ENCODE measurements around the gene SORCS1. TPM values are rescaled to one million over a fixed set of nuclear protein-coding genes. Genes with fewer than 3 reads are reported as not detected.

The SORCS1 gene
- total and polyA plus RNA-seq, 4 donors: 0.08 to 0.21 (median 0.09) TPM; not detected in 1

DNA sequence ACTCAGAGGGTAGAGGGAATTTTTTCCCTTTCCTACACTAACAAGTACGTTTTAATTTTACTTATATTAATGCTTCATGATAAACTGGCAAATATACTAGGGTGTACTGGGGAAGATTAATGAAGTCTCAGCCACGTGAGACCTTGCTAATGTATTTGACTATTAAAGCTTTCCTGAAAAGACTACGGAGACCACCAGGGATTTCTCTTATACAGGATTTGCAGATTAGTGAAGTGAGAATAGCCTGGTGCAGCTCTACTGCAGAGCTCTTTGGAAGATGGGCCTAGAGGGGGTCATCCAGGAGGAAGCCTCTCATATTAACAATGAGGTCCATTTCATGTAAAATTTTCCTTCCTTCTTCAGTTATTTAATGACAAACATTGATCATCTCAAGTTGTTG is 379.0 kb downstream of the SORCS1 start:
- no peak overlapping the region for H3K4me3 ChIP-seq (ENCODE audit: low read depth in 1 of 3, low read length in 3 of 3)
- no peaks in the 10 kb centered on the region for H3K27me3 ChIP-seq (ENCODE audit: control insufficient read depth in 4 of 4, insufficient read depth in 4 of 4, low read length in 3 of 4)
- no peak overlapping the region for H3K27ac ChIP-seq (ENCODE audit: low read depth in 1 of 2, low read length in 2 of 2)
- no peaks in the 10 kb centered on the region for H3K9me3 ChIP-seq (ENCODE audit: control insufficient read depth in 4 of 4, low read length in 3 of 4)
- no peak for TF ChIP-seq SP1 (IDR thresholded peaks at IDR 0.05)
- TF ChIP-seq NR2F2 (IDR thresholded peaks at IDR 0.05): no peak
- TF ChIP-seq, protein P1, sequence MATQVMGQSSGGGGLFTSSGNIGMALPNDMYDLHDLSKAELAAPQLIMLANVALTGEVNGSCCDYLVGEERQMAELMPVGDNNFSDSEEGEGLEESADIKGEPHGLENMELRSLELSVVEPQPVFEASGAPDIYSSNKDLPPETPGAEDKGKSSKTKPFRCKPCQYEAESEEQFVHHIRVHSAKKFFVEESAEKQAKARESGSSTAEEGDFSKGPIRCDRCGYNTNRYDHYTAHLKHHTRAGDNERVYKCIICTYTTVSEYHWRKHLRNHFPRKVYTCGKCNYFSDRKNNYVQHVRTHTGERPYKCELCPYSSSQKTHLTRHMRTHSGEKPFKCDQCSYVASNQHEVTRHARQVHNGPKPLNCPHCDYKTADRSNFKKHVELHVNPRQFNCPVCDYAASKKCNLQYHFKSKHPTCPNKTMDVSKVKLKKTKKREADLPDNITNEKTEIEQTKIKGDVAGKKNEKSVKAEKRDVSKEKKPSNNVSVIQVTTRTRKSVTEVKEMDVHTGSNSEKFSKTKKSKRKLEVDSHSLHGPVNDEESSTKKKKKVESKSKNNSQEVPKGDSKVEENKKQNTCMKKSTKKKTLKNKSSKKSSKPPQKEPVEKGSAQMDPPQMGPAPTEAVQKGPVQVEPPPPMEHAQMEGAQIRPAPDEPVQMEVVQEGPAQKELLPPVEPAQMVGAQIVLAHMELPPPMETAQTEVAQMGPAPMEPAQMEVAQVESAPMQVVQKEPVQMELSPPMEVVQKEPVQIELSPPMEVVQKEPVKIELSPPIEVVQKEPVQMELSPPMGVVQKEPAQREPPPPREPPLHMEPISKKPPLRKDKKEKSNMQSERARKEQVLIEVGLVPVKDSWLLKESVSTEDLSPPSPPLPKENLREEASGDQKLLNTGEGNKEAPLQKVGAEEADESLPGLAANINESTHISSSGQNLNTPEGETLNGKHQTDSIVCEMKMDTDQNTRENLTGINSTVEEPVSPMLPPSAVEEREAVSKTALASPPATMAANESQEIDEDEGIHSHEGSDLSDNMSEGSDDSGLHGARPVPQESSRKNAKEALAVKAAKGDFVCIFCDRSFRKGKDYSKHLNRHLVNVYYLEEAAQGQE (IDR thresholded peaks at IDR 0.05): no peak
- TF ChIP-seq HNF4G (IDR thresholded peaks at IDR 0.05): no peak
- no peak for TF ChIP-seq GABPA (IDR thresholded peaks at IDR 0.05 in 1 of 2, conservative IDR thresholded peaks at IDR 0.05 in 1 of 2)
- TF ChIP-seq FOXA1 (IDR thresholded peaks at IDR 0.05): no peak
- no peak overlapping the region for H3K9ac ChIP-seq (ENCODE audit: low read depth in 1 of 2, low read length in 2 of 2)
- no peaks in the 10 kb centered on the region for H3K36me3 ChIP-seq (ENCODE audit: control insufficient read depth in 4 of 4, insufficient read depth in 3 of 4, low read depth in 1 of 4, low read length in 3 of 4)
- DNase-seq (ENCODE audit: low spot score): no peak
- WGBS: 72% methylated on average over 3 of the region's 3 CpGs
- H3K4me1 ChIP-seq (ENCODE audit: control insufficient read depth in 4 of 4, insufficient read depth in 4 of 4, low read length in 3 of 4): no peaks in the 10 kb centered on the region

DNA sequence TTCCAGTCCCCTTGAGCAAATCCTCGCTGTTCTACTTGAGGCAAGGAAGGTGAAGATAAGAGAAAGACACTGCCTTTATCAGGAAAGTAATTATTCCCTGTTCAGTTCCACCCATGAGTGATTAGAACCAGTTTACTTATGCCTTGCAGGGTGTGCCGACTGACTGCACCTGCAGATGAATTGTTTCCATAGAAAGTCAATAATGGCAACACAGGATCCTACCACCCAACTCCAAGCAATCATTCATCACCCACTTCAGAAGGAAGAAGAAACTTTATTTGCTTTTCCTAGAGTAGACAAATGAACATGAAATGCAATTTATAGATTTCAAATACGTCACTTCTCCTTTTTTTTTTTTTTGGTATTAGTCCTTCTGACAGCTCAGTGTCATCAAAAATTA is 383.9 kb downstream of the SORCS1 start:
- no peaks in the 10 kb centered on the region for H3K36me3 ChIP-seq (ENCODE audit: control insufficient read depth in 4 of 4, insufficient read depth in 3 of 4, low read depth in 1 of 4, low read length in 3 of 4)
- TF ChIP-seq, protein P2, sequence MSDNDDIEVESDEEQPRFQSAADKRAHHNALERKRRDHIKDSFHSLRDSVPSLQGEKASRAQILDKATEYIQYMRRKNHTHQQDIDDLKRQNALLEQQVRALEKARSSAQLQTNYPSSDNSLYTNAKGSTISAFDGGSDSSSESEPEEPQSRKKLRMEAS (IDR thresholded peaks at IDR 0.05): no peak
- TF ChIP-seq RAD21 (IDR thresholded peaks at IDR 0.05): no peak
- H3K4me3 ChIP-seq (ENCODE audit: low read depth in 1 of 3, low read length in 3 of 3): no peak overlapping the region
- no peaks in the 10 kb centered on the region for H3K9me3 ChIP-seq (ENCODE audit: control insufficient read depth in 4 of 4, low read length in 3 of 4)
- no peak overlapping the region for H3K9ac ChIP-seq (ENCODE audit: low read depth in 1 of 2, low read length in 2 of 2)
- H3K27ac ChIP-seq (ENCODE audit: low read depth in 1 of 2, low read length in 2 of 2): no peak overlapping the region
- 57% methylated on average over 3 of the region's 3 CpGs for WGBS
- no peaks in the 10 kb centered on the region for H3K4me1 ChIP-seq (ENCODE audit: control insufficient read depth in 4 of 4, insufficient read depth in 4 of 4, low read length in 3 of 4)
- no peak for DNase-seq (ENCODE audit: low spot score)
- H3K27me3 ChIP-seq (ENCODE audit: control insufficient read depth in 4 of 4, insufficient read depth in 4 of 4, low read length in 3 of 4): no peaks in the 10 kb centered on the region

DNA sequence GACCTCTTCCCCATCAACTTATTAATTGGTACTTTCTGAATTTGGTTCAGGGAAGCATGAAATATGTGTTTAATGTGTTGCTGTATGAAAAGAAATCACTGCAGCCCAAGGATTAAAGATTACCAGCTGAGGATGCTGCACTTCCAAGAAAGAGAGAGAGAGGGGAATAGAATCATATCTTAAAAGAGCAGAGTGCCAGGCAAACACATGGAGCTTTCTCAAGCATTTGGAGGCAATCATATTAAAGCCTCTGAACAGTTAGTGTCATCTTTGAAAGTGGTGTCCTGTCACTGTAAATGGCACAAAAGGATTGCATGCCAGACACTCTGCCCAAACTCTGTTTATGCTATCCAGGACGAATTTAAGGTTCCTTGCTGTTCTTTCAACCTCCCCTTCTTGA is 386.7 kb downstream of the SORCS1 start:
- no peaks in the 10 kb centered on the region for H3K4me1 ChIP-seq (ENCODE audit: control insufficient read depth in 4 of 4, insufficient read depth in 4 of 4, low read length in 3 of 4)
- no peak overlapping the region for H3K4me3 ChIP-seq (ENCODE audit: low read depth in 1 of 3, low read length in 3 of 3)
- TF ChIP-seq, protein P3, sequence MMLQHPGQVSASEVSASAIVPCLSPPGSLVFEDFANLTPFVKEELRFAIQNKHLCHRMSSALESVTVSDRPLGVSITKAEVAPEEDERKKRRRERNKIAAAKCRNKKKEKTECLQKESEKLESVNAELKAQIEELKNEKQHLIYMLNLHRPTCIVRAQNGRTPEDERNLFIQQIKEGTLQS (IDR thresholded peaks at IDR 0.05): no peak
- TF ChIP-seq YY1 (IDR thresholded peaks at IDR 0.05) (no peak), FOXA2 (IDR thresholded peaks at IDR 0.05) (no peak), GABPA (IDR thresholded peaks at IDR 0.05 in 1 of 2, conservative IDR thresholded peaks at IDR 0.05 in 1 of 2) (no peak), RXRA (IDR thresholded peaks at IDR 0.05) (no peak), NR2F2 (IDR thresholded peaks at IDR 0.05) (no peak), SP1 (IDR thresholded peaks at IDR 0.05) (no peak), TAF1 (conservative IDR thresholded peaks at IDR 0.05) (no peak), EGR1 (IDR thresholded peaks at IDR 0.05; ENCODE audit: low read depth in 2 of 2) (no peak), FOXA1 (IDR thresholded peaks at IDR 0.05) (no peak)
- TF ChIP-seq, protein P4, sequence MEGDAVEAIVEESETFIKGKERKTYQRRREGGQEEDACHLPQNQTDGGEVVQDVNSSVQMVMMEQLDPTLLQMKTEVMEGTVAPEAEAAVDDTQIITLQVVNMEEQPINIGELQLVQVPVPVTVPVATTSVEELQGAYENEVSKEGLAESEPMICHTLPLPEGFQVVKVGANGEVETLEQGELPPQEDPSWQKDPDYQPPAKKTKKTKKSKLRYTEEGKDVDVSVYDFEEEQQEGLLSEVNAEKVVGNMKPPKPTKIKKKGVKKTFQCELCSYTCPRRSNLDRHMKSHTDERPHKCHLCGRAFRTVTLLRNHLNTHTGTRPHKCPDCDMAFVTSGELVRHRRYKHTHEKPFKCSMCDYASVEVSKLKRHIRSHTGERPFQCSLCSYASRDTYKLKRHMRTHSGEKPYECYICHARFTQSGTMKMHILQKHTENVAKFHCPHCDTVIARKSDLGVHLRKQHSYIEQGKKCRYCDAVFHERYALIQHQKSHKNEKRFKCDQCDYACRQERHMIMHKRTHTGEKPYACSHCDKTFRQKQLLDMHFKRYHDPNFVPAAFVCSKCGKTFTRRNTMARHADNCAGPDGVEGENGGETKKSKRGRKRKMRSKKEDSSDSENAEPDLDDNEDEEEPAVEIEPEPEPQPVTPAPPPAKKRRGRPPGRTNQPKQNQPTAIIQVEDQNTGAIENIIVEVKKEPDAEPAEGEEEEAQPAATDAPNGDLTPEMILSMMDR (IDR thresholded peaks at IDR 0.05; ENCODE audit: low read depth, low read length, missing input control): no peak
- TF ChIP-seq, protein P1 (IDR thresholded peaks at IDR 0.05): no peak
- H3K27me3 ChIP-seq (ENCODE audit: control insufficient read depth in 4 of 4, insufficient read depth in 4 of 4, low read length in 3 of 4): peaks cover 0 to 3% (median 0%) of the 10 kb centered on the region in 4 donors
- no peaks in the 10 kb centered on the region for H3K9me3 ChIP-seq (ENCODE audit: control insufficient read depth in 4 of 4, low read length in 3 of 4)
- H3K27ac ChIP-seq (ENCODE audit: low read depth in 1 of 2, low read length in 2 of 2): no peak overlapping the region
- no peak for DNase-seq (ENCODE audit: low spot score)
- no peaks in the 10 kb centered on the region for H3K36me3 ChIP-seq (ENCODE audit: control insufficient read depth in 4 of 4, insufficient read depth in 3 of 4, low read depth in 1 of 4, low read length in 3 of 4)
- H3K9ac ChIP-seq (ENCODE audit: low read depth in 1 of 2, low read length in 2 of 2): no peak overlapping the region
- WGBS: 30% methylated on average over 1 of the region's 1 CpG
